ENCODE data around the gene PTX4.

- peak; percentile 16 for TF ChIP-seq POLR2A (IDR thresholded peaks at IDR 0.05)
- TF ChIP-seq CTCF (IDR thresholded peaks at IDR 0.05): no peak
Measured at GRCh38 chr16:1532081-1532760, 43.5 kb upstream of the PTX4 start.

Measured in right lobe of liver (tissue), 4 donors.